ENCODE data around the gene ROR1.

- TF ChIP-seq CTCF (IDR thresholded peaks at IDR 0.05) (no peak), POLR2A (IDR thresholded peaks at IDR 0.05) (no peak)
Measured at GRCh38 chr1:63759778-63760177, 14.0 kb upstream of the ROR1 start.

Data from testis (tissue), 2 donors.